Raji (cell line): ENCODE measurements around the gene OTOS.

Source experiments
- POLR2A ChIP-seq: IDR thresholded peaks from 2 replicates; pipeline ENCODE4 v1.6.1; 2011; ENCODE audit warnings: low read depth, low read length, control low read depth; ENCODE audit not compliant: insufficient read depth

OTOS gene

GRCh38 chr2:240140511-240140910, at the start of gene OTOS:
Gene OTOS (minus strand): TSS chr2:240140658. CDS start chr2:240140326, 332 bp downstream.
- no peak for TF ChIP-seq POLR2A

- no peak for TF ChIP-seq POLR2A
Measured at GRCh38 chr2:240189686-240190085, 49.2 kb upstream of the OTOS start.

DNA sequence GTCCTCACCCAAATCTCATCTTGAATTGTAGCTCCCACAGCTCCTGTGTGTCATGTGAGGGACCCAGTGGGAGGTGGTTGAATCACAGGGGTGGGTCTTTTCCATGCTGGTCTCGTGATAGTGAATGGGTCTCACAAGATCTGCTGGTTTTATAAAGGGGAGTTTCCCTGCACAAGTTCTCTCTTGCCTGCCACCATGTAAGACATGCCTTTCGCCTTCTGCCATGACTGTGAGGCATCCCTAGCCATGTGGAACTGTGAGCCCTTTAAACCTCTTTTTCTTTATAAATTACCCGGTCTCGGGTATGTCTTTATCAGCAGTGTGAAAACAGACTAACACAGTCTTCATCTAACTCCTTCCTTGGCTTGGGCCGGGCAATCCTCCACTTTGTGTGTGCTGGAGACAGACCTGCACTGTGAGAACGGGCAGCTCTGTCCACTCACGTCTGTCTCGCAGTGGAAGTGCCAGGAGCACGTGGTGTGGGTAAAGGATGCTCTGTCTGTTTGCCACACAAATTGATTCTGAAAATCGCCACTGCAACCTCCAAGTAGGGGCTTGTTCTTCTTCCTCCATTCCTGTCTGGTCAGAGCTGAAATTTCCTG, 47.6 kb upstream of the OTOS start:
- no peak for TF ChIP-seq POLR2A

DNA sequence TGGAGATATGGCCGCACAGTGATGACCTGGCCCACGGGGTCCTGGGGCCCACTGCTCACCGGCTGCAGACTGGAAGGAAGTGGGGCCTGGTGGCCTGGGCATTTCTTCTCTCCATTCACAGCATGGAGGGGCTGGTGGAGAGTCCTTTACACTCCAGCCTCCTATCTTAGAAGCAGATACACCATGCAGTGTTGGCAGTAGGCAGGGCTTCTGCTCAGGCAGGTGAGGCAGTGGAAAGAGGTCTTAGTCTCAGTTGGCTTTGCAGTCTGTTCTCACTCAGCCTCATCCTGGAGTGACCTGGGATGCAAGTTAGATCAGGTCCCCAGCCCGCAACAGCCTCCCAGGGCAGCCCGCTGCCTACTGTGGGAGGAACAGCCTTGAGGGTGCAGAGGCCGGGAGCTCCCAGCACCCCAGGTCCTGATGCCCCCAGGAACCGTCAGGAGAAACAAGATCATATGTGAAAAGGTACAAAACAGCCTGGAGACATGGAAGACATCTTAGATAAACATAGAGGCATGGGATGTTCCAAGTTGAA, 45.8 kb upstream of the OTOS start:
- no peak for TF ChIP-seq POLR2A

- no peak for TF ChIP-seq POLR2A
Measured at GRCh38 chr2:240184656-240185055, 44.2 kb upstream of the OTOS start.

GRCh38 chr2:240183875-240184590, 43.6 kb upstream of the OTOS start:
- no peak for TF ChIP-seq POLR2A

GRCh38 chr2:240183006-240183874, 42.8 kb upstream of the OTOS start:
- no peak for TF ChIP-seq POLR2A

DNA sequence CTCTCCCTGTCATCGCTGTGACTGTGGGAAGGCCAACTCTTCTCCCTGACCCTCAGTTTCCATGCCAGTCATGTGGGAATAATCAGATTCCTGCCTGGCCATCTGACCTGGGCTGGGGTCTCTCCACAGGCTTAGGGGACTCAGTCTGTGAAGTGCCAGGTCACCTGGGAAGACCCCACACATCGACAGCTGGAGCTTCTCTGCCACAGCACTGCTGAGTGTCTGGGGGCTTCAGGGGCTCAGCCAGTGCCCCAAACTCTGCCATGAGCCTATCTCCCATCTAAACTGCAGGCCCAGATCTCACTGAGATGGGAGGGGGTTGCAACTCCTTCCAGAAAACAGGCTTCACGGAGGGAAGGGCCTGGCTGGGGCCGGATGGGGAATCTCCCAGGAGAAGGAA, 42.0 kb upstream of the OTOS start:
- TF ChIP-seq POLR2A = no peak

DNA sequence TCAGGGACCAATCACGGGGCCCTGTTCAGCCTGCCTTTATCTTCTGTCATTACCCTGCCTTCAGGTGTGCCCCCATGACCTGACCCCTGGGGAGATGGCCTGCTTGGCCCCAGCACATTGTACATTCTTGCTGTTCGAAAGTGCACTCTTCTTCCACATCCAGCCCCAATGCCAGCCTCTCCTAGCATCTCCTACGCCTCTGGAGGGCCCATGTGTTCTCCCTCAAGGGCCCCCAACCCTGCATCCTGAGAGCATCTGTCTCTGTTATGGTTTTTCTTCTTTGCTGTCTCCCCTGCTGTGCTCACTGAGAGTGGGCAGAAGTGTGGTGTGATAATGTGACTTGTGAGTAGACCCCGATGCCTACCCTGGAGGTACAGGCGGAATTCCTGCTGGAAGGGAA, 41.5 kb upstream of the OTOS start:
- TF ChIP-seq POLR2A = no peak

DNA sequence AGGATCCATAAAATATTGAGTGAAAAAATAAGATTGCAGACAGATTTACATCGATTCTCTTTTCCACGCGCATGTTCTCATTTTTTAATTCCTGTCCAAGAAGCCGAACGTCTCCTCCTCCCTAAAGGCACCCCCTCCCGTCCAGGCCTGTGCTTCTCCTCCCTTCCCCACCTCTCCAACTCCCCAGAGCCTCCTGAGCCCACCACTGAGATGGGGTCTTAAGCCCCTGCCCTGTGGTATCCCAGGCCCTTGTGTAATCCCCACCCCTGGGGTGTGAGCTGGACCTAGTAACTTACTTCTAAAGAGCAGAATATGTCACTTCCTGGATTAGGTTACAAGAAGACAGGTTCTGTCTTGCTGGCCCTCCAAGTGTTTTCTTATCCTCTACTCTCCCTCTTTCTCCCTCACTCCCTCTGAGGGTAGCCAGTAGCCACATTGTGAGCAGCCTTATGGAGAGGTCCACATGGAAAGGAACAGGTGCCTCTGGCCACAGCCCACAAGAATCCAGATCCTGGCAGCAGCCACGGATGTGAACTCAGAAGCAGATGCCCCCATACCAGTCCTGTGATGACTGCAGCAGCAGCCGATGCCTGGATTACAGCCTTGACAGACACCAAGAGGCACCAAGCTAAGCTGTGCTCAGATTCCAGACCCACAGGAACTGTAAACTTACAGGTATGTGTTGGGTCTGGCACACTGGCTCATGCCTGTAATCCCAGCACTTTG, 39.6 kb upstream of the OTOS start:
- no peak for TF ChIP-seq POLR2A

GRCh38 chr2:240179186-240179815, 38.8 kb upstream of the OTOS start:
- no peak for TF ChIP-seq POLR2A

- TF ChIP-seq POLR2A = no peak
Measured at GRCh38 chr2:240178564-240178963, 38.1 kb upstream of the OTOS start.

DNA sequence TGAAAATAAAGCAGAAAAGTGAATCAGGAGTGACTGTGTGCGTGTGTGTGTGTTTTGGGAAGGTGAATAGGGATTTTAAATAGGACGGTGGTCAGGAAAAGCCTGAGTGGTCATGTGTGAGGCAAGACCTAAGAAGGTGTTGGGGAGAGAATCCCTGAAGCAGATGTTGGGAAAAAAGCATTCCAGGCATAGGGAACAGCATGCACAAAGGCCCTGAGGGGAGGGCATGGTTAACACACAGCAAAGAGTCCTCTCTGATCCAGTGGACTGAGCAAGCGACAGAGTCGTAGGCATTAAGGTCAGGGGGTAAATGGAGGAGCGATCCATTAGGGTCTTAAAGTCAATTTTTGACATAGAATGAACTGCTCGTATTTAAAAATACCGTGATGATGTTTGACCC, 34.0 kb upstream of the OTOS start:
- no peak for TF ChIP-seq POLR2A

GRCh38 chr2:240172071-240172895, 31.8 kb upstream of the OTOS start:
- no peak for TF ChIP-seq POLR2A
